ENCODE results near the gene DNAJC22.
"Not testable (repeated sequence)": the region's sequence is repeated elsewhere in the genome, so short reads cannot be mapped to it uniquely, and the experiment has no call there.

The DNAJC22 gene

DNA sequence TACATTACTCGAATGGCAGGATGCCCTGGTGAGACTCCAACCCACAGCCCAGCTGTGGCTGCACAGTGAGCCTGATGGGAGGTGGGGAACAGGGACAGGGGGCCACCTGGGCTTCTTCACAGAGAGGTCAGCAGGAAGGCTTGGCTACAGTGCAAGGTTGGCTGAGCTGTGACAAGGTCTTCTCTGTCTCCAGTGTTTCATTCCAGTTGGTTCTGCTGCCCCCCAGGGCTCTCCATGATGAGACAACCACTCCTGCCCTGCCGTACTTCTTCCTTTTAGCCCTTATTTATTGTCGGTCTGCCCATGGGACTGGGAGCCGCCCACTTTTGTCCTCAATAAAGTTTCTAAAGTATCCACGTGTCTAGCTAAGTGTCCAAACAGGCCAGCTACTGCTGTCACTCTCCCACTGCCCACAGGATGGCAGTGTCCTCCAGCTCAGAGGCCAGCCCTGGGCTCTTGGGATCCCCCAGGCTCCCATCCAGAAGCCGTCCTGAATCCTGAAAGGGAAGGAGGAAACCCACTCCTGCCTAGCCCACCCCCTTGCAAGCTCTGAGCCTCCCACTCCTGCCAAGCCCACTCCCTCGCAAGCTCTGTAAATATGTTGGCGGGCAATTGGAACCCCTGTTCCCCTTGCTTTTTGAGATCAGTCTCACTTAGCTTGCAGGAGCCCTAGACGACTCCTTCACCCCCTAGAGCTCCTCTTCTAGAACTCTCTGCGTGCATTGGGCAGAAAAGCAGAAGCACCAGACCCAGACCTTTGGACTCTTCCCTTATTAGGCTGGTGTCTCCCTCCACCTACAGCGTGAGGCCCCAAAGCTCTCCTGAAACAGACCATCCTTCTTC lies 15.1 kb upstream of the DNAJC22 start:
- no peak for DNase-seq

DNA sequence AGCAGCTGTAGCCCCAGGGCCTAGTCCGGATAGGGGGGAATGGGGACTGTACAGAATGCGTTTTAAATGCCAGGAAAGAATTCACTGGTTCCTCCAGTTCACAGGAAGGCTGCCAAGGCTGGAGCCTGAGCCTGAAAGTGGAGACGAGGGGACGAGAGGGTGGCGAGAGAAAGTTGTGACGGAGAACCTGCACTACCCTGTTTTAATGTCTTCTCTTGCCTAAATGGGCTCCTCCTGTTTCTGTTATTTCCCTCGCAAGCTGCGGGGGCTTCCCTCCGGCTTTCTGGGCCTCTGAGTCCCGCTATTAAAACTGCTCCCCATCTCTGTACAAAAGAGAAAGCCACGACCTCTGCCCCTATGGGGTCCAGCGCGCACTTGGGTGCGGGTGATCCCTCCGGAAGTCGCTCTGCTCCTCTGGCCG lies 14.2 kb upstream of the DNAJC22 start:
- no peak for DNase-seq

DNA sequence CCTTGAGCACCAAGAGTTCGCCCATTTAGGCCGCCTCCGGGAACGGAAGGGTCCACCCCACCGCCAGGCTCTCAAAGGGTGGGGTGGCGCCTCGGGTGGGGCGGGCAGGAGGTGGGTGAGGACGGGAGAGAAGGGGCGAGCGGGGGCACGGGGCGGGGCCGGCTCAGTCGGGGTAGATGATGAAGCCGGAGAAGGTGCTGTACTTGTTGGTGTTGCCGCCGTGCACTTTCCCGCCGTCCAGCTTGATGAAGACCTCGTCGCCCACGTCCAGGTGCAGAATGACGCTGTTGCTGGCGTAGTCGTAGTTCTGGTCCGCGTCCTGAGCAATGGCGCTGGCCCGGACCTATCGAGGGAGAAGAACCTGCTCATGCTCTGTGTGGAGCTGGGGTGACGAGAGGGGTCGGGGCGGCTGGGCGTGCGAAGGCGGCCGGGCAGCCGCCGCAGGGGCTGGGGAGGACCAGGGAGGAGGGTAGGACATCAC lies 13.8 kb upstream of the DNAJC22 start:
- DNase-seq, result no peak

- DNase-seq, result not testable (repeated sequence)
Measured at GRCh38 chr12:49333778-49334177, 12.9 kb upstream of the DNAJC22 start.

GRCh38 chr12:49334226-49334625 lies 12.5 kb upstream of the DNAJC22 start:
- DNase-seq, result no peak

DNA sequence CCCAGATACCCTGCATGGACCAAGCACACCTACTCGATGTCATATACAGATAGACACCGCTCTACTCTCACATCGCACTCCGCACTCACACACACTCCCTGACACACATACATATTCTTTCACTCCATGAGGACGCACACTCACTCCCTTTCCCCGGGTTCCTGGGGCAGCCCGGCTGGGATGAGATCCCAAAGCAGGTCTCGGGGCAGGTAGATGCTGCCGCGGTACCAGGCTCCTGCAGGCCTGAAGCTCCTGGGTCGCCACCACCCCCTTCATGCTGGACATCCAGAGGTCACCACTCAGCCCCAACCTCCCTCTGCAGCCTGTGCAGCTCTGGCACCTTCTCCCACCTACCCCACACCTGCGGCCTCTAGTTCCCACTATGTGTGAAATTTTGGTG lies 12.0 kb upstream of the DNAJC22 start:
- DNase-seq, result no peak

DNA sequence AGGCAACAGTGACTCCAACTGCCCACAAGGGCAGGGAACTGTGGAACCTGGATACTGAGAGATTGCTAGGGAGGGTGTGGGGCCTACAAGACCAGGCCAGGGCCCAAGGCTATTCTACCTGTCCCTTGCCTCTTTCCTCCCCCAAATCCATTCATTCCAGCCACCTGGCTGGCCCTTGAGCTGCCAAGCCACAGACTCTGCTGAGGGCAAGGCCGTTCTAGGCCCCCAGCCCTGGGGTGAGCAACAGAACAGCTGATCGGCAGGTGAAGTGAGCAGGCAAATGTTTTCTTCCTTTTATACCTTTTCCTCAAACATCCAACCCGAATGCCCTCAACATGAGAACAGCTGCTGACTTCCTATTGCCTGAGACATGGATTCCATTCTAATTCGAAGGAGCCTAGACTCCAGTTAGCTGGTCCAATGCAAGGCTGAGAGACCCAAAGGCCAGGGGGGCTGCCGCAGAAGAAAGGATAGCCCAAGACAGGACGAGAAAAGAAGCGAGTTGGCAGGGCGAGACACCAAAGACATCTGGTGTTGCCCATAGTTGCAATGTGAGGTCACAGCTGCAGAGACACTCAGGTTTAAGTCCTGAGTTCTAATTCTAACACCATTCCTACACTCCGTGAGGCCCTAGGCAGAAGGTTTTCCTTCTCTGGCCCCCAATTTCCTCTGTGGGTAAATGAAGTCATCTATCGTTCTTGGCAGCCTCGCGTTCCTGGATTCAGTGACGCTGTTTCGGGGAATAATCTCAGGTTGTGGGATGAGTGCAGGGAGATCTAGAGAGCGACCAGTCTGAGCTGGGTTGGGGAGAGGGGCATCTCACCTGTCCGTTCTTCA lies 11.4 kb upstream of the DNAJC22 start:
- no peak for DNase-seq

DNA sequence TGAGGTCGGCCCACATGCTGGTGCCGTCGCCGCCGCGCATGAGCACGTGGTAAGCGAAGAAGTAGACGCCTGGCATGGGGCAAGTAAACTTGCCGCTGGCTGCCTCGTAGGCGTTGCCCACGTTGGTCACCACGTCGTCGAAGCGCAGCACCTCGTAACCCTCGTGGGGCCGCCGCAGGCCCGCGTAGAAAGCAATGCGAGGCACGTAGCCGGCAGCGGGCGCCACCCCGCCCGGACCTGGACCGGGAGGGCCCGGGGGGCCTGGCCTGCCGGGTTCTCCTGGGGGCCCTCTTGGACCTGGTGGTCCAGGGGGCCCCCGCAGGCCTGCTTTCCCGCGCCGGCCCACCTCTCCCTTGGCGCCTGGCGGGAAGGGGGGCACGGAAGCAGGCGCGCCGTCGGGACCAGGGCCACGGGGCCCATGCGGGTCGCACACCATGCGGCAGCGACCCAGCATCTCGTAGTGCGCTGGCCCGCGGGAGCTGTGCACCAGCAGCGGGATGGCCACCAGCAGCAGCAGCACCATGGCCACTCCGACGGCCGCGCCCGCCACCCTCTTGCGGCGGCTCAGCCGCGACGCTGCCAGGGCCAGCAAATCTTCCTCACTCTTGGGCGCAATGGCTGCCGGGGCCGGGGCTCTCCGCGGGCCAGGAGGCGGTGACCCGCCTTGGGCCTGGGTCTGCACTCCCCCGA lies 10.6 kb upstream of the DNAJC22 start:
- DNase-seq, result no peak

GRCh38 chr12:49336645-49337584 lies 9.8 kb upstream of the DNAJC22 start, which contains the start of gene C1QL4:
Gene C1QL4, minus strand, starts transcription at chr12:49337188. Its CDS starts 711 bp downstream, at chr12:49336477.
- DNase-seq, result no peak

- DNase-seq, result no peak
Measured at GRCh38 chr12:49338830-49339463, 7.7 kb upstream of the DNAJC22 start.

DNA sequence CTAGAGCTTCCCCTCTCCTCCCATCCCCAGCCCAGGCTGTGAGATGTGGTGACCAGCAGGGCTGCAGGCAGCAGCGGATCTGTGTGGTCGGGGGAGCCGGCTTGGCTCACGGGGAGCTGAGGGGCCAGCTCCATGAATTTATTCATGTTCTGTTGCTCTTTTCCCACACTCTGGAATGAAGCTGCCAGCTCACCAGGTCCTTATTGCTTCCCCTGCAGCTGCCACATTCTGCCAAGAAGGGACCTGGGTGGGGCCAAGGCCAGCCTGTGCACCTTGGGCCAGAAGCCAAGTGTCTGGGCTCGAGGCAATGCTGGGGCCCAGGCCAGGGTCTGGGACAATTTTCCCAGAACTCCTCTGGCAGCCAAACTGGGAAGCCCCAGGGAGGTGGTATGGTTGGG lies 7.2 kb upstream of the DNAJC22 start:
- DNase-seq, result no peak

GRCh38 chr12:49340095-49340870 lies 6.4 kb upstream of the DNAJC22 start:
- DNase-seq, result no peak

GRCh38 chr12:49340971-49341776 lies 5.5 kb upstream of the DNAJC22 start:
- no peak for DNase-seq

- no peak for DNase-seq
Measured at GRCh38 chr12:49341777-49342065, 5.0 kb upstream of the DNAJC22 start.

DNA sequence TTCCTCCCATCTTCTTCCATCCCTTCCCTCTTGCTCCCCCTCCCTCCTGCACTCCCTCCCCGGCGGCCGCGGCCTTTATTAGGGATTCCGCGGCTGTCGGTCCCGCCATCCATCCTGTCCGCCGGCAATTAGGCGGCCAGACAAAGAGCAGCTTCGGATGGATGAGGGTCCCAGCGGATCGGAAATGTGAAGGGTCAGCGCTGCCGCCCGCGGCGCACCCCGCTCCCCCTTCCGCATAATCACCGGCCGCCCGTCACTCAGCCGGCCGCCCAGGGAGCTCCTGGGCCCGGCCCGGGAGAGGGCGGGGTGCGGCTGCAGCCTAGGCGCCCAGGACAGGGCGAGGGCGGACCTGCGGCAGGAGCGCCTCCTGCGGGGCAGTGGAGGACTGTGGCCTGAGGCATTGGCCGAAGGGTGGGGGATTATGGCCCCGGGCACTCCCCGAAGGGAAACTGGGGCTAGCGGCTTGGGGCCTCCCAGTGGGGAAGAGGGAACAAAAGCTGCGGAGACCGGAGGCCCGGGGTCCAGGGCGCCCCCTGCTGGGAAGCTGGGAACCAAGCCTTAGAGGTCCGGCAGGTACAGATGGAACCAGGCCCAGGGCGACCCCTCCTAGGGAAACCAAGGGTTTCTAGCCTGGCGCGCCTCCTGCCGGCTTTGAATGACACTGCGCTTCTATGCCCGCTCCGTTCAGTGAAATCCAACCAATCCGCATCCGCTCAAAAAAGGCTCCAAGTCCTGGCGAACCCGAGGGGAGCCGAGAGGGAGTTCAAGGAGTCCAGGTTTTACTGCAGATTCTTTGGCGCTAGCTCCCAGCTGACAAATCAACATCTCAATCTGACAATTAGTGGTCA lies 4.4 kb upstream of the DNAJC22 start:
- DNase-seq, result peak; percentile 17

GRCh38 chr12:49342914-49343731 lies 3.6 kb upstream of the DNAJC22 start:
- DNase-seq, result no peak

DNA sequence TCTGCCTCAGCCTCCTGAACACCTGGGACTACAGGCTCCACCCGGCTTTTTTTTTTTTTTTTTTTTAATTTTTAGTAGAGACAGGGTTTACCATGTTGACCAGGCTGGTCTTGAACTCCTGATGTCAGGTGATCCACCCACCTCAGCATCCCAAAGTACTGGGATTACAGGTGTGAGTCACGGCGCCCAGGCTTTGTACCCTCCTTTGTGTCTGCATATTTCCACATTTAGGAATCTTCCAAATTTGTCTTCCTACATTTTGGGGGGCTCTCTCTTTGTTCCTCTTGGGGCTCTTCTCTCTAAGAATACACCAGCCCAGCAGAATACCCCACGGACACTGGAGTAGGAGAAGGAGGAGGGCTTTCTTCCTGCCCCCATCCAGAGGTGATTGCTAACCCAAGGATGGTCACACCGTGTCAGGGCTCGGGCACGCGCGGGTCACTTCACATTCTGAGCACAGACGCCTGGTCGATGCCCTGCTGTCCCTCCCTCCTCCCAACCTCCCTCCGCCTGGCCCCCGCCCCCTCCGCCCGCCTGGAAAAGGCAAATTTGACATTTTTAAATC lies 2.1 kb upstream of the DNAJC22 start:
- no peak for DNase-seq

All from GF-D8 (cell line).